ENCODE measurements around the gene IQGAP1. TPM values are rescaled to one million over a fixed set of nuclear protein-coding genes. Genes with fewer than 3 reads are reported as not detected.

IQGAP1 gene
- total and polyA plus RNA-seq, 9 of the 15 experiments (the other 6 are each of a cell fraction or from before 2014, with no cell fraction given), result 37.6 to 143 (median 77.7) TPM

DNA sequence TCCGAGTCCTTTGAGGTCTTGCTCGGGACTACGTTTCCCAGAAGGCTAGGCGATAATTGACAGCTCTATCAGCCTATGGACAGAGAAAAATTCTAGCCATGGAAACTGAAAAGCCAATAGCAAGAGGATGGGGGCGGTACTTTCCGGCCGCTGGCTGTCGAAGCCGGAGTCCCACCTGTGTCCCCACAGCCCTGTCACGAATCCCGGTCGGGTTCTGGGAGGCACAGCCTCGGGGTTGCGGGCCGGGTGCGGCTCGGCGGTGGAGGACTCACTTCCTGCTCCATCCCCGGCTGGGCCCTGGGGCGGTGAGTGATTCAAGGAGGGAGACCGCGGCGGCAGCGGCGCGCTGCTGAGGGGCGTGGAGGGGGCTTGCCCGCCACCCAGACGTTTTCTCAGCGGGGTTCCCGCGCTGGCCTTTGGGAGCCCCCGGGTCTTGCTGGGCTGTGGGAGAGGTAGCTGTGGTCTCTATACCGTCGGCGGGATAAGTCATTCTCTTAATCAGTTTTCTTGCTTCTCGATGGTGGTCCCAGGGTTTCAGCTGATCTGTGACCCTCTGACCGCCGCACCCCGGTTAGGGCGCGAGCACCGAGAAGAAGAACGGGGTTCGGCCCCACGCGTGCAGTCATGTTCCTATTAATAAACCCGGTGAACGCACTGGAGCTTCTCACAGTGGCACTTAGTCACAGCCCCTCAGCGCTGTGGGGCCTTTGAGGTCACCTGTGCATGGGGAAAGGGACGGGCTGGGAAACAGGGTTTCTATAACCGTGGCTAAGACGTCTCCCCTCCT lies 35.7 kb upstream of the IQGAP1 start, which contains the start of gene ZNF774 (continued):
- TF ChIP-seq SAFB (IDR thresholded peaks at IDR 0.05; ENCODE audit: borderline replicate concordance, low read depth, low read length) (no peak), ASH1L (IDR thresholded peaks at IDR 0.05; ENCODE audit: borderline replicate concordance, low read depth, partially characterized antibody) (peak; percentile 91), ZBTB8A (IDR thresholded peaks at IDR 0.05; ENCODE audit: partially characterized antibody) (no peak), ZNF224 (CRISPR knock-in tag; IDR thresholded peaks at IDR 0.05) (no peak), ZNF79 (CRISPR knock-in tag; IDR thresholded peaks at IDR 0.05; ENCODE audit: low read depth) (no peak), SMARCE1 (IDR thresholded peaks at IDR 0.05) (no peak), ZBTB11 (CRISPR knock-in tag; IDR thresholded peaks at IDR 0.05) (peak in 1 of 3 experiments; percentile 65; a peak in 1 of 6 replicates), SREBF1 (IDR thresholded peaks at IDR 0.05; ENCODE audit: borderline replicate concordance, low read depth, low read length) (0 out of 2 replicates have a peak, but pooled peaks have one; percentile 34)
